ENCODE results near the gene SELENOF.
A peak's percentile ranks its signal among the peaks of the same experiment; 100 is the strongest.

Gene SELENOF

DNA sequence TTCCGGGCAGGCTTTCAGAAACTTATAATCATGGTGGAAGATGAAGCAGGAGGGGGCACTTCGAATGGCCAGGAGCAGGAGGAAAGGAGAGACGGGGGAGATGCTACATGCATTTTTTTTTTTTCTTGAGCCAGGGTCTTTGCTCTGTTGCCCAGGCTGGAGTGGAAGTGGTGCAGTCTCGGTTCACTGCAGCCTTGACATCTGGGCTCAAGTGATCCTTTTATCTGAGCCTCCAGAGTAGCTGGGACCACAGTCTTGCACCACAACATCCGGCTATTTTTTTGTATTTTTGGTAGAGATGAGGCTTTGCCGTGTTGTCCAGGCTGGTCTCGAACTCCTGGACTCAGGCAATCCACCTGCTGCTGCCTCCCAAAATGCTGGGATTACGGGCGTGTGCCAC, 61.6 kb downstream of the SELENOF start:
- TF ChIP-seq, protein P1, sequence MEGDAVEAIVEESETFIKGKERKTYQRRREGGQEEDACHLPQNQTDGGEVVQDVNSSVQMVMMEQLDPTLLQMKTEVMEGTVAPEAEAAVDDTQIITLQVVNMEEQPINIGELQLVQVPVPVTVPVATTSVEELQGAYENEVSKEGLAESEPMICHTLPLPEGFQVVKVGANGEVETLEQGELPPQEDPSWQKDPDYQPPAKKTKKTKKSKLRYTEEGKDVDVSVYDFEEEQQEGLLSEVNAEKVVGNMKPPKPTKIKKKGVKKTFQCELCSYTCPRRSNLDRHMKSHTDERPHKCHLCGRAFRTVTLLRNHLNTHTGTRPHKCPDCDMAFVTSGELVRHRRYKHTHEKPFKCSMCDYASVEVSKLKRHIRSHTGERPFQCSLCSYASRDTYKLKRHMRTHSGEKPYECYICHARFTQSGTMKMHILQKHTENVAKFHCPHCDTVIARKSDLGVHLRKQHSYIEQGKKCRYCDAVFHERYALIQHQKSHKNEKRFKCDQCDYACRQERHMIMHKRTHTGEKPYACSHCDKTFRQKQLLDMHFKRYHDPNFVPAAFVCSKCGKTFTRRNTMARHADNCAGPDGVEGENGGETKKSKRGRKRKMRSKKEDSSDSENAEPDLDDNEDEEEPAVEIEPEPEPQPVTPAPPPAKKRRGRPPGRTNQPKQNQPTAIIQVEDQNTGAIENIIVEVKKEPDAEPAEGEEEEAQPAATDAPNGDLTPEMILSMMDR (conservative IDR thresholded peaks at IDR 0.05; ENCODE audit: low read depth, low read length): no peak
- no peak for DNase-seq (ENCODE audit: low read depth)
- no peak overlapping the region for H3K4me3 ChIP-seq (ENCODE audit: low read depth, low read length)

DNA sequence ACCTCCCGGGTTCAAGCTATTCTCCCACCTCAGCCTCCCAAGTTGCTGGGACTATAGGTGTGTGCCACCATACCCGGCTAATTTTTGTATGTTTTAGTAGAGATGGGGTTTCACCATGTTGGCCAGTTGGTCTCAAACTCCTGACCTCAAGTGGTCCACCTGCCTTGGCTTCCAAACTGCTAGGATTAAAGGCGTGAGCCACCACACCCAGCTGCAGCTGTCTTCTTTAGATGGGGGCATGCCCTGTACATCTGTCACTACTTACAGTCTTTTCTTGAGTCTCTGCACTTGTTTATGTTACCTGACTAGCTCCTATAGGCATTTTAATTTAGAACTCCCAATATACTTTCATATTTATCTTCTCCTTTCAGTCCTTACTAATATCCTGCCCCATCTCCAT, 64.2 kb downstream of the SELENOF start:
- H3K4me3 ChIP-seq (ENCODE audit: low read depth, low read length): no peak overlapping the region

DNA sequence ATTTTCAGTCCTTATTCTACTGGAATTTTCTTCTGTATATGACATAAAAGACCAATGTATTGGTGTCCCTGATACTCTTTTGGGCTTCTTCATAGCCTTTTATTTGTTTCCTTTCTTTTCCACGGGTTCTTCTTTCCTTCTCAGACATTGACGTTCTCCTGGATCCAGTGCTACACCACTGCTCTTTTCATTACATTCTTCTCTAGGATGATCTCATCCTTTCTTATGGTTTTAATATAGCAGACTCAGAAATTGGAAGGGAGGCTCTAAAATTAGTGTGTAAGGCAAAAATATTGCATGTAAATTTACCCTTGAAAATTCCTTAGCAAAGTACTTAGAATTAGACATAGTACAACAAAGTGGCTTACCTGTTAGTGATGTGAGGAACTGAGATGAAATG, 65.3 kb downstream of the SELENOF start:
- H3K4me3 ChIP-seq (ENCODE audit: low read depth, low read length): no peak overlapping the region
- DNase-seq (ENCODE audit: low read depth): no peak
- TF ChIP-seq, protein P1 (conservative IDR thresholded peaks at IDR 0.05; ENCODE audit: low read depth, low read length): no peak

More for the DNA sequence above, 64.2 kb downstream of the SELENOF start:
- TF ChIP-seq, protein P1 (conservative IDR thresholded peaks at IDR 0.05; ENCODE audit: low read depth, low read length): no peak
- DNase-seq (ENCODE audit: low read depth): no peak

DNA sequence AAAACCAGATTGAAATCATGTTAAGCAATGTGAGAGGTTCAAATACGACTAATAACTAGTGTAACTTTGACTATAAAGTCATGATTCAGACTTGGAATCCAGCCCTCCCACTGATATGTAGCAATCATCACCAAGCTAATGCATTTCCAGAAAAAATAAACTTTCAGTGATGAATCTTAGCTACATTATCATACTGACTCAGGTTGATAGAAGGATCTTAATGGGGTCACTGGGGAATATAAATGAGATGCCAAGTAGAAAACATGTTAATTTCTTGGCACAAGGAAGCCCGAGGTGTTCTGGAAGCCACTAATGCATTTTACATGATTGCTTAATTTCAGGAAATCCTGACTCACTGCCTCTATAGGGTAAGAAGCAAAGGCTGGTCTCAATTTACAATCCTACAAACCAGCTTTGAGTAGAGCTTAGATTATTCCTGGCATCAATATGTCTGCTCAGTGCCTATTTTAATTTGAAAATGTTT, 67.7 kb downstream of the SELENOF start:
- no peak overlapping the region for H3K4me3 ChIP-seq (ENCODE audit: low read depth, low read length)
- peak; percentile 85 for DNase-seq (ENCODE audit: low read depth)

DNA sequence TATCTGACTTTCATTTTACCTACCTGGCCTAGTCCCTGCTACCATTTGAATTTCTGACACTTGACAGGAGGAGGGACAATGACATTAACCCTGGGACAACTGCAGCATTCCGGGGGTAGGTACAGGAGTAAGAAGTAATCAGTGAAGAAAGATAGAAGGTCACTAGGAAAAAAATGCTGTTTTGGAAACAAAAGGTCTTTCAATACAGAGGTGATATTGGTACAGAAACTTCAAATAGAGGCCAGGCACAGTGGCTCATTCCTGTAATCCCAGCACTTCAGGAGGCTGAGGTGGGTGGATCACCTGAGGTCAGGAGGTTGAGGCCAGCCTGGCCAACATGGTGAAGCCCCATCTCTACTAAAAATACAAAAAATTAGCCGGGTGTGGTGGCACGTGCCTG, 68.4 kb downstream of the SELENOF start:
- TF ChIP-seq, protein P1 (conservative IDR thresholded peaks at IDR 0.05; ENCODE audit: low read depth, low read length): no peak
- no peak overlapping the region for H3K4me3 ChIP-seq (ENCODE audit: low read depth, low read length)
- DNase-seq (ENCODE audit: low read depth): no peak

More for the DNA sequence above, 67.7 kb downstream of the SELENOF start:
- TF ChIP-seq, protein P1 (conservative IDR thresholded peaks at IDR 0.05; ENCODE audit: low read depth, low read length): no peak

GRCh38 chr1:86841116-86841515, 72.8 kb downstream of the SELENOF start:
- DNase-seq (ENCODE audit: low read depth): no peak
- no peak overlapping the region for H3K4me3 ChIP-seq (ENCODE audit: low read depth, low read length)
- TF ChIP-seq, protein P1 (conservative IDR thresholded peaks at IDR 0.05; ENCODE audit: low read depth, low read length): no peak

- TF ChIP-seq, protein P1 (conservative IDR thresholded peaks at IDR 0.05; ENCODE audit: low read depth, low read length): peak; percentile 78
- peak; percentile 95 for DNase-seq (ENCODE audit: low read depth)
Observed at GRCh38 chr1:86833461-86834215, 80.3 kb downstream of the SELENOF start.

More at GRCh38 chr1:86833461-86834215, 80.3 kb downstream of the SELENOF start:
- no peak overlapping the region for H3K4me3 ChIP-seq (ENCODE audit: low read depth, low read length)

Data from choroid plexus epithelial cell (primary cell).